Measurements from ENCODE around the gene GTF2A1. TPM values are rescaled to one million over a fixed set of nuclear protein-coding genes. Genes with fewer than 3 reads are reported as not detected.

Gene GTF2A1
- 47.9 TPM for total RNA-seq

DNA sequence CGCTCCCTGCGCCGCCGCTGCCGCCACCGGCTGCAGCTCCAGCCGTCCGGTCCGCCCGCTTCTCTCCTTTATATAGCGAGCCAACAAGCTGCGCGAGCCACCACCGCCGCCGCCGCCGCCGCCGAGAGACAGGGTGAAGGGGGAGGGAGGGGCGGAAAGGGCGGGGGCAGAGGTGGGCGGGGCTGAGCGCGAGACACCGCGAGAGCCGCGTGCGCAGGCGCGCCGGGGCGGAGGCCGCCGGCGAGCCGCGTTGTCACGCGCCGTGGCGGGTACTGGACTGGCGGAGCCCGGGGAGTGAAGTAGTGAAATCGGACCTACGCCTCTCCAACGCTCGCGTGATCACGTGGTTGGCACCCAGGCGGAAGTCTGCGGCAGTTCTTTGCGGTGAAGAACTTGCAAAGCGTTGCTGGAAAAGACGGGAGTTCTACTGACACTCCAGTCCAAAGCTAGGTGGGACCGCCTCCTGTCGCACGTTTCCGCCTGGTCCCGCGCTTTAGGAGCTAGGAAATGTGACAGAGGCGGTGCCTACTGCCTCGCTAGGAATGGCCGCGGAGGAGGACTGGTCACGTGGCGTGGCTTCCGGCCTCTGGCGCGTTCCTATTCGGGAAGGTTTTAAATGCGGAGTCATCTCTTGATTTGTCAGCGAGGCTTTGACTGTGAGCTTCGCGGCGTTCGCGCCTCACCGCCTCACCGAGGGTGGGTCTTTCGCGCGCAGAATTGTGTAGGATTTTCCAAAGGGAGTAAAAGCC, at the start of gene GTF2A1:
Gene GTF2A1 (minus strand): TSS at position 130 of the 749 bp plus-strand sequence. CDS start 441 bp downstream, outside the sequence.
- peak; percentile 86 to 97 for DNase-seq (ENCODE audit: low spot score in 2 of 2)
- H3K9me3 ChIP-seq = no peaks in the 10 kb centered on the region
- H3K4me1 ChIP-seq = peaks cover 2 to 23% of the 10 kb centered on the region in 2 donors
- H3K36me3 ChIP-seq = peaks cover 0 to 3% of the 10 kb centered on the region in 2 donors
- peak within 1 kb of the TSS; percentile 98 to 99 for H3K27ac ChIP-seq
- intact Hi-C loops (cut with DNase I) = loop anchor here (1.0 to 5.0 kb wide), 3 partner anchors 224 to 312 kb away; partner anchors contain the start of genes CEP128 and SEL1L
- TF ChIP-seq, protein P1, sequence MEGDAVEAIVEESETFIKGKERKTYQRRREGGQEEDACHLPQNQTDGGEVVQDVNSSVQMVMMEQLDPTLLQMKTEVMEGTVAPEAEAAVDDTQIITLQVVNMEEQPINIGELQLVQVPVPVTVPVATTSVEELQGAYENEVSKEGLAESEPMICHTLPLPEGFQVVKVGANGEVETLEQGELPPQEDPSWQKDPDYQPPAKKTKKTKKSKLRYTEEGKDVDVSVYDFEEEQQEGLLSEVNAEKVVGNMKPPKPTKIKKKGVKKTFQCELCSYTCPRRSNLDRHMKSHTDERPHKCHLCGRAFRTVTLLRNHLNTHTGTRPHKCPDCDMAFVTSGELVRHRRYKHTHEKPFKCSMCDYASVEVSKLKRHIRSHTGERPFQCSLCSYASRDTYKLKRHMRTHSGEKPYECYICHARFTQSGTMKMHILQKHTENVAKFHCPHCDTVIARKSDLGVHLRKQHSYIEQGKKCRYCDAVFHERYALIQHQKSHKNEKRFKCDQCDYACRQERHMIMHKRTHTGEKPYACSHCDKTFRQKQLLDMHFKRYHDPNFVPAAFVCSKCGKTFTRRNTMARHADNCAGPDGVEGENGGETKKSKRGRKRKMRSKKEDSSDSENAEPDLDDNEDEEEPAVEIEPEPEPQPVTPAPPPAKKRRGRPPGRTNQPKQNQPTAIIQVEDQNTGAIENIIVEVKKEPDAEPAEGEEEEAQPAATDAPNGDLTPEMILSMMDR (IDR thresholded peaks at IDR 0.05) = no peak
- peak within 1 kb of the TSS; percentile 91 to 96 for H3K4me3 ChIP-seq
- H3K27me3 ChIP-seq = no peaks in the 10 kb centered on the region

DNA sequence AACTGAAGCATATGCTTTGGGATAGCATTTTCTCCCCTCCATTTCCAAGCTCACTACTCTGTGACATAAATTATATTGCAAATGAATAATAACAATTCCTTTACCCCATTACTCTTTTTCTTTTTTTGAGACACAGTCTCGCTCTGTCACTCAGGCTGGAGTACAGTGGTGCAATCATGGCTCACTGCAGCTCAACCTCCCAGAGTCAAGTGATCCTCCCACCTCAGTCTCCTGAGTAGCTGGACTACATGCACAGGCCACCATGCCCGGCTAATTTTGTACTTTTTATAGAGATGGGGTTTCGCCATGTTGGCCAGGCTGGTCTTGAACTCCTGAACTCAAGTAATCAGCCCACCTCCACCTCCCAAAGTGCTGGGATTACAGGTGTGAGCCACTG, 49.2 kb upstream of the GTF2A1 start:
- Histone ChIP-seq H3K4me3 (no peak overlapping the region), H3K36me3 (no peaks in the 10 kb centered on the region), H3K27me3 (no peaks in the 10 kb centered on the region), H3K27ac (no peak overlapping the region), H3K4me1 (no peaks in the 10 kb centered on the region), H3K9me3 (no peaks in the 10 kb centered on the region)
- TF ChIP-seq, protein P1 (IDR thresholded peaks at IDR 0.05) = no peak
- no peak for DNase-seq (ENCODE audit: low spot score in 2 of 2)
- intact Hi-C loops (cut with DNase I) = loop anchor here (1.0 kb wide), 2 partner anchors 183 to 194 kb away; no protein-coding TSS in a partner anchor

- DNase-seq (ENCODE audit: low spot score in 2 of 2) = no peak
- Histone ChIP-seq H3K27ac (no peak overlapping the region), H3K36me3 (no peaks in the 10 kb centered on the region), H3K9me3 (no peaks in the 10 kb centered on the region), H3K4me1 (no peaks in the 10 kb centered on the region), H3K27me3 (no peaks in the 10 kb centered on the region), H3K4me3 (no peak overlapping the region)
- intact Hi-C loops (cut with DNase I) = loop anchor here (1.0 kb wide), 2 partner anchors 184 to 195 kb away; no protein-coding TSS in a partner anchor
- TF ChIP-seq, protein P1 (IDR thresholded peaks at IDR 0.05) = peak; percentile 54 to 68 (median 65)
Measured at GRCh38 chr14:81269100-81269978, 48.6 kb upstream of the GTF2A1 start.

DNA sequence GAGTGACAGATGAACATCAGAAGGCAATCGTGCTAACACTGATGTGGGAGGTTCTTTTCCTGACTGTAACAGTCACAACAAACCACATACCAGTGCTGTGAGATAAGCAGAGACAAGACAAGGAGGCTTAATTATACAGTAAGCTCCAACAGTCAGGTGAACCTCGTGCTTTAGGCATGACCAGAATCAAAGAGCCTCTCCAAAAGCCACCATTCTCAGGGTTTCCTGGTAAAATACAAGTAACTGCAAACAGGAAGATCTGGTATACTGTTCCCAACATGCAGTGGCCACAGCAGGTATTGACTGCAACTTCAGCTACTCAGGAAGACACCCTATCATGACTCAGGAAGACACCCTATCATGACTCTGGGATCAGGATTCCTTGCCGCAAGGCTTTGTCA, 47.3 kb upstream of the GTF2A1 start:
- no peaks in the 10 kb centered on the region for H3K4me1 ChIP-seq
- TF ChIP-seq, protein P1 (IDR thresholded peaks at IDR 0.05) = no peak
- H3K27ac ChIP-seq = no peak overlapping the region
- H3K36me3 ChIP-seq = no peaks in the 10 kb centered on the region
- H3K4me3 ChIP-seq = no peak overlapping the region
- no peaks in the 10 kb centered on the region for H3K27me3 ChIP-seq
- DNase-seq (ENCODE audit: low spot score in 2 of 2) = no peak
- H3K9me3 ChIP-seq = no peaks in the 10 kb centered on the region
- intact Hi-C loops (cut with DNase I) = no loop called here

- Histone ChIP-seq H3K36me3 (no peaks in the 10 kb centered on the region), H3K9me3 (no peaks in the 10 kb centered on the region), H3K27me3 (no peaks in the 10 kb centered on the region), H3K27ac (no peak overlapping the region), H3K4me3 (no peak overlapping the region), H3K4me1 (no peaks in the 10 kb centered on the region)
- DNase-seq (ENCODE audit: low spot score in 2 of 2) = no peak
- intact Hi-C loops (cut with DNase I) = no loop called here
- TF ChIP-seq, protein P1 (IDR thresholded peaks at IDR 0.05) = no peak
Measured at GRCh38 chr14:81265636-81266169, 44.9 kb upstream of the GTF2A1 start.
